Neuron (in vitro differentiated cells): ENCODE data around the gene HOXA3.

ENCODE experiments used
- H2AFZ ChIP-seq: one replicate; pipeline ENCODE4 v1.6.1; 2013; ENCODE audit warnings: low read depth, mild to moderate bottlenecking, inconsistent platforms, low read length, moderate library complexity
- H3K27me3 ChIP-seq: one replicate; pipeline ENCODE4 v1.6.1; 2013; ENCODE audit warnings: low read length; ENCODE audit not compliant: insufficient read depth
- H3K36me3 ChIP-seq: one replicate; pipeline ENCODE4 v1.6.1; 2013; ENCODE audit warnings: low read length; ENCODE audit not compliant: insufficient read depth
- H3K4me1 ChIP-seq: one replicate; pipeline ENCODE4 v1.6.1; 2013; ENCODE audit warnings: low read length; ENCODE audit not compliant: insufficient read depth
- H3K4me3 ChIP-seq: 2 replicates; pipeline ENCODE4 v1.5.1; 2013; ENCODE audit warnings: mild to moderate bottlenecking, low read length, moderate library complexity
- H3K9me3 ChIP-seq: one replicate; pipeline ENCODE4 v1.6.1; 2013; ENCODE audit warnings: low read length

HOXA3 gene

DNA sequence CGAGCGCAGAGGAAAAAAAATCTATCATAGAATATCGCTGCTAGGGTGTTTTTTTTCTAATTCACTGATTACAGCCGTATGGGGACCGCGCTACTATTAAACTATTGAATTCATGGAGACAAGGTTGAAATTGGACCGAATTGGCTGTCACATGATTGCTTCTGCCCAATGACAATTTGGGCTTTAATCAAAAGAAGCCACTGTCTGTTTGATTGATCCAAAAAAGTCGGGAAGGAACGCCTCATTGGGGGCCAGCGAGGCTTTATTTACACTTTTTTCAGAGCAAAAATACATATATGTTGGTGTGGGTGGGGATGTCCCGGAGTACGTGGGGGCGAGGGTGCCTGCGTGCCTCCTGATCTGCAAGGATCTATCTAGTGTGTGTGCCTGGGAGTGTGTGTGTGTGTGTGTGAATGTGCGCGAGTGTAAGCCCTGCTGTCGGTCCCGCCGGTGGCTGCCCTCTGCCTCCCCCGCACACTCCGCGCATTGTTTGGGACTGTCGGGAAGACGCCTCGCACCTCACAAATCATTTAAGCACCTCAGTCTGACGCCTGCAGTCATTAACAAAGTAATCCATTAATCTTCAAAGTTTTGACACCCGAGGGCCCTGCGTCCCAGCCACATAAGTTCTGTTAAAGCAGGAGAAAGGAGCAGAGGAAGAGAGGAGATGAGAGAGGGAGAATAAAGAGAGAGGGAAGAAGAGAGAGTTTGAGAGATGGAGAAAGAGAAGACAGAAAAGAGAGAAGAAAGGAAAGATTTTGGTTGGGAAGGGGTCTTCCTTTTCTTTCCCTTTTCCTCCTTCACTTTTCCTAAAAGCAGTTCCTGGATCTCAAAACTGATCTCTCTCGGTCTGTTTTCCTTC lies 49.6 kb downstream of the HOXA3 start, which contains the start of gene HOXA2:
Gene HOXA2 (minus strand): TSS at position 103 of the 862 bp plus-strand sequence. CDS start 183 bp downstream, outside the sequence.
- Histone ChIP-seq H3K36me3 (no peaks in the 10 kb centered on the region), H3K4me3 (no peak within 1 kb of the TSS), H3K9me3 (no peaks in the 10 kb centered on the region), H3K4me1 (peaks cover 5% of the 10 kb centered on the region), H2AFZ (no peak within 1 kb of the TSS), H3K27me3 (peaks cover 97% of the 10 kb centered on the region)

DNA sequence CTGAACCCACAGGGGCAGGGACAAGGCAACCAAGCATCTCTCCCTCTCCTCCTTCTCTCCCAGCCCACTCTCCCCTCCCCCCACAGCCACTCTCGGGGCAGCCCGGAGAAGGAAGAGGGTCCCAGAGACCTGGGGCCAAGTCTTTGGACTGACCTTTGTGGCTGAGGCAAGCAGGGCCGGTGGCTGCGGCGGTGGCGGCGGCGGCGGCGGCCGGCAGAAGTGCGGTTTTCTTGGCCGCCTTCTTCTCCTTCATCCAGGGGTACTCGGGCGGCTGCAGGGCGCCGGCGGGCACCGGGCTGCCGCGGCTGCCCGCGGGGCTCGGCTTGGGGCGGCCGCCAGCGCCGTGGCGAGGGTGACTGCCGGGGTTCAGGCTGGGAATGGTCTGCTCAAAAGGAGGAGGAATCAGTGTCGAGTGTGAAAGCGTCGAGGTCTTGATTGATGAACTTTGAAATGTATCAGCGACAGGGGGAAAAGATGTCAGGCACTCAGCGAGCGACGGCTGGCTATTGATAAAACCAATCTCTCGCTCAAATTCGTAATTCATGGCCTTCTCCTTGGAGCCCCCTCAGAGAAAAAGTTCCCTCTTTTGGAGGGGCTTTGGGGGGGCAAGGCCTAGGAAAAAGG lies 50.3 kb downstream of the HOXA3 start:
- Histone ChIP-seq H3K27me3 (peaks cover 97% of the 10 kb centered on the region), H3K36me3 (no peaks in the 10 kb centered on the region), H3K4me1 (peaks cover 5% of the 10 kb centered on the region), H3K4me3 (no peak overlapping the region), H3K9me3 (no peaks in the 10 kb centered on the region), H2AFZ (no peak overlapping the region)

DNA sequence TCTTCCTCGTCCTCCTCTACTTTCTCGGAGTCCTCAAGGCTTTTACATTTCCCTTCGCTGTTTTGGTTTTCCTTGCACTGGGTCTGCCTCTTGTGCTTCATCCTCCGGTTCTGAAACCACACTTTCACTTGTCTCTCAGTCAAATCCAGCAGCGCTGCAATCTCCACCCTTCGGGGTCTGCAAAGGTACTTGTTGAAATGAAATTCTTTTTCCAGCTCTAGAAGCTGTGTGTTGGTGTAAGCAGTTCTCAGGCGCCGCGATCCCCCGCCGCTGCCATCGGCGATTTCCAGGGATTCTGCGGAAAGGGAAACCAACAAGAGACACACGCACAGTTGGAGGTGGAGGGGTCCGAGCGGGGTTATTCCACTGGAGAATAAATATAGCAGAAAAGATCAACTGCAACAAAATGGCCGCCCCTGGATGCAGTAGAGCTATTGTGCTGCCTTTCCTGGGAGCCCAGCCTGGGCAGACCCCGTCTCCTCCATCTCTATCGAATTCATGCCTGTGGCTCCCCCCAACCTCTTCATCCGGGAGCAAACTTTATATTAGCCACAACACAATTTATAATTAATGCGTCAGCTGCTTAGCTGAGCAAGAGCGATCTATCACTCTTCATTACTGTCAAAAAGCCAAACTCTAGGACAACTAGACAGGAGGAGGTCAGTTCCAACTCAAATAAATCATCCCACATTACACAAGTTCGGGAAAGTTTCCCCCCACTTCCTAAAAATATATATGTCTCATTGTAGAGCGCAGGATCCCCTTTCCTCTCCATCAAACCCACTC lies 51.0 kb downstream of the HOXA3 start:
- Histone ChIP-seq H3K36me3 (no peaks in the 10 kb centered on the region), H3K4me3 (no peak overlapping the region), H3K4me1 (peaks cover 4% of the 10 kb centered on the region), H3K9me3 (no peaks in the 10 kb centered on the region), H2AFZ (no peak overlapping the region), H3K27me3 (peaks cover 98% of the 10 kb centered on the region)

DNA sequence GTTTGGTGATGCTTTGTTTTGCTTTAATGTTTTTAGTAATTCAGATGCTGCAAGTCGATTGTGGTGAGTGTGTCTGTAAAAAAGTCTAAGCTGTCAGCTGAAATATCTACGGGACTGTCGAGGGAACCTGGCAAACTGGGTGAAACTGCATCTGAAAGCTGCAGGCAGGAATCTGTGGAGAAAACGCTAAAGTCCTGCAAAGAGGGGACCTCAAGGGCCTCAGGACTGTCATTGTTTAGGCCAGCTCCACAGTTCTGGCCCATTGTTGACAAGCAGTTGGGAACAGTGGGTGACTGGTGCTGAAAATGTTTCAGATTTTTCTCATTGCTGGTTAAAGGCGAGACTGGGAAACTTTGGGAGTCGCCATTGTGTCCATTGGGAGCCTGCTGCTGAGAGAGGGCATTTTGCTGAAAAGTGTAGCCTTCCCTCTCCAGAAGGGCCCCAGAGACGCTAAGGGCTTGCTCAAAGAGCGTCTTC lies 51.7 kb downstream of the HOXA3 start:
- Histone ChIP-seq H3K4me3 (no peak overlapping the region), H3K4me1 (peaks cover 4% of the 10 kb centered on the region), H2AFZ (no peak overlapping the region), H3K9me3 (no peaks in the 10 kb centered on the region), H3K27me3 (peaks cover 96% of the 10 kb centered on the region), H3K36me3 (no peaks in the 10 kb centered on the region)

DNA sequence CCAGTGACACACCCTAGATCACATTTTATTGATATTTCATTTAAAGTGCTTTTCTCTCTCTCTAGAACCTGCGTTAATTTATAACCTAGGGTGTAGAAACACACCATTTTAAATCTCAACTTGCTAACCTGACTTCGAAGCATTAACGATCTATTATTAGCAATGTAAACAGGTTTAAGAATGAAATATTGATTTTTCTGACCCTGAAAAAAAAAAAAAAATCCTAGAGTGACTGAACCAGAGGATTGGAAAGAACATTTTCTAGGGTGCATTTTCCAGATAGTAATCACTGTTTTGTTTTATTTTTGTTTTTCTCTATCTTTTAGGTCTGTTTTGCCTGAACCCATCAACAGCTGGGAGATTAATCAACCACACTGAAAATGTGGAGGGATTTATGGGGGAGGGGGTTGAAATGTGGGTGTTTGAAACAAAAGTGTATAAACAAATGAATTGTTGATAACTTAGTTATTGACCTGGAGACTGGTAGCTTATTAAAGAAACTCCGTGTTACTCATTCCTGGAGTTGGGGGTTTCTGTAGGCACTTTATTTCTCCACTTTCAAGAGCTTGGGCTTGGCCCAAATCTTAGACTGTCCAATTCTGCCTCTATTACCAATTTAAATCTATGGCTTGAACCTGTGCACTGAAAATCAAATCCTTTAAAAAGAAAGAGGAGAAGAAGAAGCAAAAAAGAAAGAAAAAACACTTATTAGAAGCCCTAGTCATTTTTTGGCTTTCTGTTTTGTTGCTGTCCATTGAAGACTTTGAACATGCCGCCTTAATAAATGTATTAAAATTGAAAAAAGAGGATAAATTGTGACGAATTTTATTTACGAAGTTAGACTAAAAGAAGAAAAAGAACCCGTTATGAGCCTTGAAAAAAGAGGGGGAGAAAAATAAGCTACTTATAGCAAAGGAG lies 52.7 kb downstream of the HOXA3 start:
- peaks cover 4% of the 10 kb centered on the region for H3K4me1 ChIP-seq
- peaks cover 98% of the 10 kb centered on the region for H3K27me3 ChIP-seq
- no peak overlapping the region for H3K4me3 ChIP-seq
- no peaks in the 10 kb centered on the region for H3K36me3 ChIP-seq
- no peak overlapping the region for H2AFZ ChIP-seq
- H3K9me3 ChIP-seq: peaks cover 2% of the 10 kb centered on the region

DNA sequence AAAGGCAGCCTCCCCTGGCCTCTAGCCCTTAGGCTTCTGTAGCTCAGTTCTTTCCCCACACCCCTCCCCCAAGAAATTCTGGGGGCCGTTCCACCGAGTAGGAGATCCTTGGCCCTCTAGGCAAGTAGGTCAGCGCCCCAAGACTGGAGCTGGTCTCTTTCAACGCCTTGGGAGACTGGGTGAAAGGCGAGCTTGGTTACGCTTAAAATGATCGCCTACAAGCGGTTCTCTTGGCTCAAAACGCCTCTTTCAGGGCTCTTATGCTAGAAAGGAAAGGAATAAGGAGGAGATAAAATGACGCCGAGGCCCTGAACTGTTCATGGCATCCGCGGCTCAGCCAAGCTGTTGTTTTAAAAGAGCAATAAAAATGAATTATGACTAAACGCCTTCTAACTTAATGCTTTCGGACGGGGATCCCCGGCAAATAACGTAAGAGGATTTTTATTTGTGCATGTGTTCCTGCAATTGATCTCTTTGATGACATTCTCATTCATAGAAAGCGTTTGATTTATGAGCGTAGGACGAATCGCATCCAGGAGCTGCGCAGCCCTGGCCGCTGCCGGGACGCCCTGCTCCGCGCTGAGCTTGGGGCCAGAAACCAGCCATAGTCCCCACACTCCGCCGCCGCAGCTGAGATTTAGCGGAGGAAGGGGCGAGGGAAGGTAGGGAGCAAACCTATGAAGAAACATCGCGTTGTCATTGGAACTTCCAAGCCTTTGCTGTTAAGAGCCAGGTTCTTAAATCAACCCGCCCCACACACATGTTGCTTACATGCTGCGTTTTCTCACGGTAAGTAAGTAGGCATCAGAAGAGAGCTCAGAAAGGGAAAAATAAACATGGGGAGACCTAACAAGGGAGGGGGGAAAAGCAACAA lies 53.6 kb downstream of the HOXA3 start:
- Histone ChIP-seq H3K36me3 (no peaks in the 10 kb centered on the region), H3K27me3 (peaks cover 98% of the 10 kb centered on the region), H3K4me1 (peaks cover 4% of the 10 kb centered on the region), H3K9me3 (peaks cover 2% of the 10 kb centered on the region), H2AFZ (no peak overlapping the region), H3K4me3 (no peak overlapping the region)

DNA sequence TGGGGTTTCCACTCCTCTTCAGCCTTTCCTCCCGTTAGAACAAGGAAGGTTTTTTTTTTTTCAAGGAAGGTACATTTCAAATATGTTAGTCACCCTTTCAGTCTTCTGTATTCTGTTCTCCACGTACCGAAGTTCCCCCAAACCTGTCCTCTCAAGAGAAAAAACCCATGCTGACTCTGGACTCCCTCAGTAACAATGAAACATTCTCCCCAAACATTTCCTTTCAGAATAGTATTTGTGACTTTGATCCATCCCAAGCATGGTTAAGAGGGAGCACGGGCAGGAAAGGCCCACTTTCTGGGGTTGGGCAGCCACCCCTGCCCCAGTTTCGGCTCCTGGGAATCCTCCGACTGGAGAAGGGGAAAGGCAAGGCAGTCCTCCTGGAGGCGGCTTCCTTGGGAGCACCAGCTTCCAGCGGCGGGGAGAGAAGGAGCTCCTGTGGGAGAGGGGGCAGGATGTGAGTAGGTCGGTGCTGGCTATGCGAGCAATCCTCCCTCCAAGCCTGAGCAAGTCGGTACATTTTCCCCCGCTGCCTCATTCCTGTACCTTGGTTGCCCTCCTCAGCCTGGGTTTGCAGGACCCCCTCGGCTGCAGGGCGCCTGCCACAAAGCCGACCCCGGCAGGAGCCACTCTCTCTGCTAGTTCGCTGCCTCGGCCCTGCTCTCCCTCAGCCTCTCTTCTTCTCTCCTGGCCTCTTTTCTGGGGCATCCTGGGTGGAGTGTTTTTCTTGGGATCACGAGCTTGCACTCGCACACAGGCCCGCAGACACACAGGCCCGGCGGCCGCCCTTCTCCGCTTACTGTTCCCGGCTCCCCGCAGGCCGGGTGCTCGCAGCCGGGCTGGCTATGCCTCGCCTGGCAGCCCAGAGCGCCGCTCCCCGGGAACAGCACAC lies 54.5 kb downstream of the HOXA3 start:
- H3K9me3 ChIP-seq: peaks cover 2% of the 10 kb centered on the region
- no peak overlapping the region for H2AFZ ChIP-seq
- peaks cover 97% of the 10 kb centered on the region for H3K27me3 ChIP-seq
- peaks cover 4% of the 10 kb centered on the region for H3K4me1 ChIP-seq
- H3K36me3 ChIP-seq: no peaks in the 10 kb centered on the region
- H3K4me3 ChIP-seq: no peak overlapping the region

DNA sequence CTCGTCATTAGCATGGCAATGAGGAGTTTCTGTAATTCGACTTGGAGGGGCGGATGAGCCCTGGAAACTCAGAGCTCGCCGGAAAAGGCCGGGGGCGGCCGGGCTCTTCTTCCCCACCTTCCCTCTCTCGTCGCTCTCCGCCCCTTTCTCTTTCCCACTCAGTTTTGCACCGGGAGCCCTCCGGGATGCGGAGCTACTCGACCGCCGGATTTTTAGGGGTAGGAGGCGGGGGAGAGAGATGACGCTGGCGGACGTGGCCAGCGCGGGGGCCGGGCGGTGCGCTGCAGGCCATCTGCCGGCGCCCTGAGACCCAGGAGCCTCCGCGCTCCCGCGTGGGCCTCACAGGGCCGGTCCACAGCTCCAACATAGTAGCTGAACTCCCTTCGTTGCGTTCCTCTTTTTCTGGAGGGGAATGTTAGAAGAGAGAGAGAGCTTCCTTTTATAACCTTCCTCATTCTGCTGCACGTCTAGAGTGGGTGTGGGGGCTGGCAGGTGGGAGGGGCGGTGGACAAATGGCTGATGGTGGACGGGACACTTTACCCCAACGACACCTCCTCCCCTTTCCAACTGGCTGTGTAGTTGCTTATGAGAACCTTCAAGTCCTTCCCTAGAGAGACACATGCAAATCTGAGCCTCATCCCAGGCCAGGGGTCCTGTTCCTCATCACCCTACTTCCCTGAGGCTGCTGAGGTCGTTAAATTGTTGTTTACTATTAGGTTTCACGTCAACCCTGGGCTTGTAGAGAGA lies 55.4 kb downstream of the HOXA3 start:
- H3K9me3 ChIP-seq: peaks cover 2% of the 10 kb centered on the region
- peak overlapping the region; percentile 80 for H2AFZ ChIP-seq
- peaks cover 93% of the 10 kb centered on the region for H3K27me3 ChIP-seq
- H3K4me3 ChIP-seq: peak overlapping the region; percentile 34
- peaks cover 4% of the 10 kb centered on the region for H3K4me1 ChIP-seq
- no peaks in the 10 kb centered on the region for H3K36me3 ChIP-seq

DNA sequence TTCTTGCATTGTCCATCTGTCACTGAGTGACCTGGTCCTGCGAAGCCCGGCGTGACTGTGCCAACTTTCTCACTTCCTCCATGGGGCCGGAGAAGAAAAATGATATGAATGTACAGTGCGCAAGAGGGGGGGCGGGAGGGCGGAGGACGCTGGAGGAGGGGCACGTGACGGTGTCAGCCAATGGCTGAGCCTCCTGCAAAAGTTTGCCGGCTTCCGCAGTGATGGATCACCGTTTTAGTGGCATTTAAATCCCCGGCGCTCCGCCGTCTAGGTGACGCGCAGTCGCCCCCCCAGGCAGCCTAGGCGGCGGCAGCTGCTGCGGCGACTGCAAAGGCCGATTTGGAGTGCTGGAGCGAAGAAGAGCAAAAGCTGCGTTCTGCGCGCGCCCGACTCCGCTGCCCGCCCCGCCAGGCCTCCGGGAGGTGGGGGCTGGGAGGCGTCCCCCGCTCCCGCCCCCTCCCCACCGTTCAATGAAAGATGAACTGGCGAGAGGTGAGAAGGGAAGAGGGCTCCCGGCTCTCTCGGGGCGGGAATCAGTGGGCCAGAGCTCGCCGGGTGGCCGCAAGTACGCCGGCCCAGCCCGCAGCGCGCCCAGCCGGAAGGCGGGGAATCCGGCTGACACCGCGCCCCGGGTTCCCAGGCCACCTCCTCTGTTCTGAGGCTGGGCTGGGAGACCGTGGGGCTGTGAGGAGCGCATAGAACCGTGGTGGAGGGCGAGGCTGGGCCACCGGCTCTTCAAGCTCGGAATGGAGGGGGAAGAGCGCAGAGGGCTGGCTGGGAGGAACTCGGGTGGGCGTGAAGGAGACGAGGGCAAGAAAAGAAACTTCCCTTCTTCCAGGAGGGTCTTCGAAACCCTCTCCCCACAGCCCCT lies 56.3 kb downstream of the HOXA3 start, which contains the start of gene HOXA1:
Gene HOXA1 (minus strand): TSS at position 104 of the 871 bp plus-strand sequence. CDS start 88 bp downstream, at position 16.
- H3K27me3 ChIP-seq: peaks cover 93% of the 10 kb centered on the region
- H3K4me3 ChIP-seq: peak within 1 kb of the TSS; percentile 34
- H3K36me3 ChIP-seq: no peaks in the 10 kb centered on the region
- H2AFZ ChIP-seq: peak within 1 kb of the TSS; percentile 80
- peaks cover 2% of the 10 kb centered on the region for H3K9me3 ChIP-seq
- peaks cover 4% of the 10 kb centered on the region for H3K4me1 ChIP-seq
